ENCODE data around the gene THBS4. TPM values are rescaled to one million over a fixed set of nuclear protein-coding genes. Genes with fewer than 3 reads are reported as not detected.
A peak's percentile ranks its signal among the peaks of the same experiment; 100 is the strongest.

THBS4 gene
- polyA plus RNA-seq, 3 donors = 0.03 TPM; not detected in 2

DNA sequence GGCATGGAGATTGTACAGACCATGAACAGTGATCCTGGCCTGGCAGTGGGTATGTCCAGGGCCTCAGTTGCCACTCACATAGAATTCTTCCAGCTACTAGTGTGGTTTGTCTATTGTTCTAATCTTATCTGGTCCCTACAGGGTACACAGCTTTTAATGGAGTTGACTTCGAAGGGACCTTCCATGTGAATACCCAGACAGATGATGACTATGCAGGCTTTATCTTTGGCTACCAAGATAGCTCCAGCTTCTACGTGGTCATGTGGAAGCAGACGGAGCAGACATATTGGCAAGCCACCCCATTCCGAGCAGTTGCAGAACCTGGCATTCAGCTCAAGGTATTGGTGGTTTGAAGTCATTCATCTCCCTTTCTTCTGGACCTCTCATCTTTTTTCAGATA is 43.8 kb downstream of the THBS4 start:
- TF ChIP-seq, protein P1, sequence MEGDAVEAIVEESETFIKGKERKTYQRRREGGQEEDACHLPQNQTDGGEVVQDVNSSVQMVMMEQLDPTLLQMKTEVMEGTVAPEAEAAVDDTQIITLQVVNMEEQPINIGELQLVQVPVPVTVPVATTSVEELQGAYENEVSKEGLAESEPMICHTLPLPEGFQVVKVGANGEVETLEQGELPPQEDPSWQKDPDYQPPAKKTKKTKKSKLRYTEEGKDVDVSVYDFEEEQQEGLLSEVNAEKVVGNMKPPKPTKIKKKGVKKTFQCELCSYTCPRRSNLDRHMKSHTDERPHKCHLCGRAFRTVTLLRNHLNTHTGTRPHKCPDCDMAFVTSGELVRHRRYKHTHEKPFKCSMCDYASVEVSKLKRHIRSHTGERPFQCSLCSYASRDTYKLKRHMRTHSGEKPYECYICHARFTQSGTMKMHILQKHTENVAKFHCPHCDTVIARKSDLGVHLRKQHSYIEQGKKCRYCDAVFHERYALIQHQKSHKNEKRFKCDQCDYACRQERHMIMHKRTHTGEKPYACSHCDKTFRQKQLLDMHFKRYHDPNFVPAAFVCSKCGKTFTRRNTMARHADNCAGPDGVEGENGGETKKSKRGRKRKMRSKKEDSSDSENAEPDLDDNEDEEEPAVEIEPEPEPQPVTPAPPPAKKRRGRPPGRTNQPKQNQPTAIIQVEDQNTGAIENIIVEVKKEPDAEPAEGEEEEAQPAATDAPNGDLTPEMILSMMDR (IDR thresholded peaks at IDR 0.05) = no peak
- H3K27ac Mint-ChIP-seq = no peak overlapping the region
- peaks cover 12% of the 10 kb centered on the region for H3K4me1 Mint-ChIP-seq
- peaks cover 0 to 3% (median 2%) of the 10 kb centered on the region in 3 donors for H3K27me3 Mint-ChIP-seq (ENCODE audit: low read depth in 3 of 3)
- intact Hi-C loops (cut with micrococcal nuclease) = loop anchor here in 1 of 2 donors (10.0 kb wide), 1 partner anchor 94 kb away; no protein-coding TSS in a partner anchor
- H3K27ac ChIP-seq (ENCODE audit: low read depth in 1 of 2, low read length in 2 of 2) = no peak overlapping the region
- H3K36me3 ChIP-seq (replicated peaks in 1 of 2; ENCODE audit: control insufficient read depth in 1 of 2, insufficient read depth in 2 of 2, low read length in 2 of 2) = peaks cover 30 to 31% of the 10 kb centered on the region in 2 donors
- no peaks in the 10 kb centered on the region for H3K79me2 ChIP-seq (ENCODE audit: insufficient read depth, low read length)
- no peak for DNase-seq
- no peaks in the 10 kb centered on the region for H3K9me3 ChIP-seq (replicated peaks in 1 of 2; ENCODE audit: control insufficient read depth in 1 of 2, insufficient read depth in 1 of 2, low read length in 2 of 2)
- 100% methylated on average over 2 of the region's 4 CpGs for WGBS (ENCODE audit: insufficient coverage)
- H3K27me3 ChIP-seq (ENCODE audit: control insufficient read depth in 2 of 2, insufficient read depth in 2 of 2, low read length in 2 of 2) = no peaks in the 10 kb centered on the region
- H3K4me3 Mint-ChIP-seq = no peak overlapping the region
- peaks cover 10 to 12% of the 10 kb centered on the region in 2 donors for H3K4me1 ChIP-seq (ENCODE audit: control insufficient read depth in 1 of 2, insufficient read depth in 2 of 2, low read length in 2 of 2)
- H3K9ac ChIP-seq (ENCODE audit: insufficient read depth, low read length, poor library complexity, severe bottlenecking) = no peak overlapping the region
- no peak overlapping the region for H2AFZ ChIP-seq (ENCODE audit: insufficient read depth, low read depth, low read length, poor library complexity, severe bottlenecking)
- H3K9me3 Mint-ChIP-seq = peaks cover 0 to 2% (median 0%) of the 10 kb centered on the region in 7 donors
- no peak overlapping the region for H3K4me2 ChIP-seq (replicated peaks; ENCODE audit: extremely low read depth, low read length, poor library complexity, severe bottlenecking)
- peaks cover 43 to 77% of the 10 kb centered on the region in 2 donors for H3K36me3 Mint-ChIP-seq
- no peaks in the 10 kb centered on the region for H4K20me1 ChIP-seq (ENCODE audit: insufficient read depth, low read length)
- no peak overlapping the region for H3K4me3 ChIP-seq (replicated peaks in 1 of 3; ENCODE audit: low read depth in 2 of 3, low read length in 3 of 3)

DNA sequence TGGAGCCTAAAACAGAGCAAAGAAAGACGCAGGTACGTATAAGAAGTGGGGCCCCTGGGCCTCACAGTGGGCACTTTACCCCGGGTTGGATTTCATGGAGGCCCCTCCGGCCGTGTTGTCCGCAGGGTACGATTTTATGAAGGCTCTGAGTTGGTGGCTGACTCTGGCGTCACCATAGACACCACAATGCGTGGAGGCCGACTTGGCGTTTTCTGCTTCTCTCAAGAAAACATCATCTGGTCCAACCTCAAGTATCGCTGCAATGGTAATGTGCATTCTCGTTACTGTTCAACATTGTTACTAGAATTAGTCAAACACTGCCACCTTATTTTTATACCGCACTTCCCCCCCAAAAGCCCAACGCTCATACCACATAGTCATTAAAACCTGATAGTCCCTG is 47.1 kb downstream of the THBS4 start:
- Histone ChIP-seq H3K79me2 (ENCODE audit: insufficient read depth, low read length) (no peaks in the 10 kb centered on the region), H3K27ac (ENCODE audit: low read depth in 1 of 2, low read length in 2 of 2) (no peak overlapping the region), H4K20me1 (ENCODE audit: insufficient read depth, low read length) (no peaks in the 10 kb centered on the region), H2AFZ (ENCODE audit: insufficient read depth, low read depth, low read length, poor library complexity, severe bottlenecking) (peak overlapping the region; percentile 72), H3K4me1 (ENCODE audit: control insufficient read depth in 1 of 2, insufficient read depth in 2 of 2, low read length in 2 of 2) (peaks cover 10 to 12% of the 10 kb centered on the region in 2 donors), H3K9me3 (replicated peaks in 1 of 2; ENCODE audit: control insufficient read depth in 1 of 2, insufficient read depth in 1 of 2, low read length in 2 of 2) (no peaks in the 10 kb centered on the region), H3K4me2 (replicated peaks; ENCODE audit: extremely low read depth, low read length, poor library complexity, severe bottlenecking) (peak overlapping the region; percentile 75), H3K36me3 (replicated peaks in 1 of 2; ENCODE audit: control insufficient read depth in 1 of 2, insufficient read depth in 2 of 2, low read length in 2 of 2) (peaks cover 21 to 25% of the 10 kb centered on the region in 2 donors), H3K9ac (ENCODE audit: insufficient read depth, low read length, poor library complexity, severe bottlenecking) (no peak overlapping the region), H3K4me3 (replicated peaks in 1 of 3; ENCODE audit: low read depth in 2 of 3, low read length in 3 of 3) (peak overlapping the region in 1 of 3 experiments; percentile 70), H3K27me3 (ENCODE audit: control insufficient read depth in 2 of 2, insufficient read depth in 2 of 2, low read length in 2 of 2) (no peaks in the 10 kb centered on the region)
- TF ChIP-seq, protein P1 (IDR thresholded peaks at IDR 0.05) = no peak
- Mint-ChIP-seq H3K4me1 (peaks cover 12% of the 10 kb centered on the region), H3K36me3 (peaks cover 24 to 49% of the 10 kb centered on the region in 2 donors), H3K9me3 (peaks cover 0 to 2% (median 0%) of the 10 kb centered on the region in 7 donors), H3K4me3 (peak overlapping the region in 1 of 2 donors; percentile 78), H3K27me3 (ENCODE audit: low read depth in 3 of 3) (peaks cover 0 to 2% (median 0%) of the 10 kb centered on the region in 3 donors), H3K27ac (no peak overlapping the region)
- 94% methylated on average over 13 of the region's 15 CpGs for WGBS (ENCODE audit: insufficient coverage)
- DNase-seq = no peak
- intact Hi-C loops (cut with micrococcal nuclease) = loop anchor here in 1 of 2 donors (5.0 kb wide), 1 partner anchor 205 kb away; no protein-coding TSS in a partner anchor

Data from CD14-positive monocyte (primary cell).